GM12872 (cell line): ENCODE measurements around the gene CCT3.

ENCODE experiments used
- CTCF ChIP-seq: IDR thresholded peaks from 3 replicates; pipeline ENCODE4 v1.5.1; 2011; ENCODE audit warnings: low read depth, mild to moderate bottlenecking, low read length, moderate library complexity; ENCODE audit not compliant: insufficient read depth

The CCT3 gene

GRCh38 chr1:156305215-156305614 is 32.9 kb downstream of the CCT3 start:
- no peak for TF ChIP-seq CTCF

DNA sequence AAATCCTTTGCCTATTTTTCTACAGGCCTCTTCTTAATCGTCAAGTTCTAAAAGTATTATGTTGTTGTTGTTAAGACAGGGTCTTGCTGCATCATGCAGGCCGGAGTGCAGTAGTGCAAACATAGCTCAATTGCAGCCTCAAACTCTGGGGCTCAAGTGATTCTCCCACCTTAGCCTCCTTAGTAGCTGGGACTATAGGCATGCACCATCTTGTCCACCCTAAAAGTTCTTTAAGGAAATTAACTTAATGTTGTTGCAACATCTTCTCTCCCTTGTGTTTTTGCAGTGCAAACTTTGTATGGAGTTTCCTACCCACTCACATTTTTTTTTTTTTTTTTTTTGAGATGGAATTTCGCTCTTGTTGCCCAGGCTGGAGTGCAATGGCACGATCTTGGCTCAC is 34.9 kb downstream of the CCT3 start:
- no peak for TF ChIP-seq CTCF

GRCh38 chr1:156298852-156299357 is 39.2 kb downstream of the CCT3 start, which contains the start of gene VHLL:
VHLL (minus strand) TSS chr1:156299307; CDS start chr1:156299189, 118 bp downstream.
- TF ChIP-seq CTCF = no peak

GRCh38 chr1:156295391-156295947 is 42.6 kb downstream of the CCT3 start, which contains the start of gene GLMP:
GLMP (minus strand) TSS chr1:156295679; CDS start chr1:156295645, 34 bp downstream.
- no peak for TF ChIP-seq CTCF

DNA sequence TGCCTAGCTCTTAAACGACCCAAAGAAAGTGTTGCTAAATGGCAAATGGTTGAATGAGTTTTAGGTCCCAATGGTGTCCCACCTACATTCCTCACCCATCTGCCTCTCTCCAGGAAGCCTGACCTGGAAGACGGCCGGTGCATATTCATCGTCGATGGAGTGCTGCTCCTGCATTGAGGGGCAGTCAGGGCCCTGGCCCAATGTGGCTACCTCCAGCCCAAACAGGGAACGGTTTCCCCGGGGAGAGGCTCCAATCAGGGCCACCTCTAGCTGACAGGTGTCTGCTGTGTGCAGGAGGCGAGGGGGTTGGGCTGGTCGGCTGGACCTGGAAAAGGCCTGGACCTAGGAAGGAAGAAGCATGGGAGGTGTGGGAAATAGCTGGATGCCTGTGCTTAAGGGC is 44.2 kb downstream of the CCT3 start:
- no peak for TF ChIP-seq CTCF

GRCh38 chr1:156293098-156293434 is 45.0 kb downstream of the CCT3 start:
- TF ChIP-seq CTCF = no peak

- TF ChIP-seq CTCF = no peak
These were observed 46.6 kb downstream of the CCT3 start for GRCh38 chr1:156291226-156292061.
